ENCODE results near the gene AMER2.

AMER2 gene

GRCh38 chr13:25114220-25114619 lies 57.9 kb downstream of the AMER2 start:
- Histone ChIP-seq H3K4me2 (ENCODE audit: low read length) (peak overlapping the region; percentile 6), H4K20me1 (ENCODE audit: control insufficient read depth, insufficient read depth, low read depth, low read length) (no peaks in the 10 kb centered on the region), H3F3A (ENCODE audit: control insufficient read depth, insufficient read depth) (no peaks in the 10 kb centered on the region), H3K79me2 (ENCODE audit: control insufficient read depth, low read length) (no peaks in the 10 kb centered on the region), H3K9me3 (ENCODE audit: control insufficient read depth, insufficient read depth, low read length) (no peaks in the 10 kb centered on the region), H3K4me3 (ENCODE audit: low read length) (no peak overlapping the region), H3K27me3 (ENCODE audit: control insufficient read depth, low read length) (peaks cover 12% of the 10 kb centered on the region), H3K27ac (ENCODE audit: low read depth, low read length) (no peak overlapping the region), H3K36me3 (ENCODE audit: control insufficient read depth, low read length) (no peaks in the 10 kb centered on the region), H3K9me2 (replicated peaks; ENCODE audit: control insufficient read depth, low read length) (no peaks in the 10 kb centered on the region), H3K4me1 (ENCODE audit: control insufficient read depth, low read length) (peaks cover 7% of the 10 kb centered on the region)
- TF ChIP-seq EZH2phosphoT487 (IDR thresholded peaks at IDR 0.05; ENCODE audit: borderline replicate concordance, low read length) = no peak
- TF ChIP-seq CTCF (IDR thresholded peaks at IDR 0.05; ENCODE audit: low read depth, low read length, poor library complexity, severe bottlenecking) = peak; percentile 97

GRCh38 chr13:25112695-25113255 lies 59.3 kb downstream of the AMER2 start:
- H3F3A ChIP-seq (ENCODE audit: control insufficient read depth, insufficient read depth) = no peaks in the 10 kb centered on the region
- H3K4me3 ChIP-seq (ENCODE audit: low read length) = no peak overlapping the region
- no peak for TF ChIP-seq CTCF (IDR thresholded peaks at IDR 0.05; ENCODE audit: low read depth, low read length, poor library complexity, severe bottlenecking)
- no peak for TF ChIP-seq EZH2phosphoT487 (IDR thresholded peaks at IDR 0.05; ENCODE audit: borderline replicate concordance, low read length)
- no peak overlapping the region for H3K27ac ChIP-seq (ENCODE audit: low read depth, low read length)
- H3K36me3 ChIP-seq (ENCODE audit: control insufficient read depth, low read length) = no peaks in the 10 kb centered on the region
- H3K9me2 ChIP-seq (replicated peaks; ENCODE audit: control insufficient read depth, low read length) = no peaks in the 10 kb centered on the region
- peaks cover 7% of the 10 kb centered on the region for H3K4me1 ChIP-seq (ENCODE audit: control insufficient read depth, low read length)
- H3K79me2 ChIP-seq (ENCODE audit: control insufficient read depth, low read length) = no peaks in the 10 kb centered on the region
- peaks cover 12% of the 10 kb centered on the region for H3K27me3 ChIP-seq (ENCODE audit: control insufficient read depth, low read length)
- no peak overlapping the region for H3K4me2 ChIP-seq (ENCODE audit: low read length)
- H4K20me1 ChIP-seq (ENCODE audit: control insufficient read depth, insufficient read depth, low read depth, low read length) = no peaks in the 10 kb centered on the region
- no peaks in the 10 kb centered on the region for H3K9me3 ChIP-seq (ENCODE audit: control insufficient read depth, insufficient read depth, low read length)
